Cardiac muscle cell (in vitro differentiated cells and primary cell): ENCODE measurements around the gene PPFIA2. TPM values are rescaled to one million over a fixed set of nuclear protein-coding genes. Genes with fewer than 3 reads are reported as not detected.

Experiments
- DNase-seq, 2 donors: peaks; one replicate each; pipeline versions ENCODE4 v3.0.0 to v3.0.0-alpha.2; 2010 to 2017; ENCODE audit warnings: low read depth in 1 of 2, low spot score in 1 of 2
- H3K27ac ChIP-seq: fragments of 200-600 bp; sonication (generic); 2 replicates; pipeline ENCODE4 v1.5.1; 2016
- H3K27me3 ChIP-seq: fragments of 200-600 bp; sonication (generic); 2 replicates; pipeline ENCODE4 v1.6.0; 2016; ENCODE audit warnings: control low read depth
- H3K36me3 ChIP-seq: fragments of 200-600 bp; sonication (generic); 2 replicates; pipeline ENCODE4 v1.5.1; 2016; ENCODE audit warnings: control low read depth
- H3K4me1 ChIP-seq: fragments of 200-600 bp; sonication (generic); 2 replicates; pipeline ENCODE4 v1.8.1; 2017; ENCODE audit warnings: low read depth, mild to moderate bottlenecking, mixed run types
- H3K4me3 ChIP-seq: fragments of 200-600 bp; sonication (generic); 2 replicates; pipeline ENCODE4 v1.5.1; 2016; ENCODE audit warnings: mild to moderate bottlenecking
- H3K9me3 ChIP-seq: fragments of 200-600 bp; sonication (generic); 2 replicates; pipeline ENCODE4 v1.5.1; 2017; ENCODE audit warnings: low read depth, mild to moderate bottlenecking, control low read depth
- polyA plus RNA-seq: library from polyadenylated mRNA; unstranded; fragments of >200 nt; fragmentation: Nextera tagmentation; extraction: Ambion mirVana; gene quantifications from 2 replicates; pipeline ENCODE4 v1.2.1, GENCODE V29; 2016
- total RNA-seq: library from RNA; depleted of rRNA; stranded (reverse); fragments of >200 nt; gene quantifications from 2 replicates; pipeline ENCODE4 v1.2.3, GENCODE V29; 2016
- TF ChIP-seq, protein P1 (sequence below): IDR thresholded peaks from 2 replicates; pipeline ENCODE4 v1.5.1; 2012; ENCODE audit warnings: low read depth, mild to moderate bottlenecking, low read length

PPFIA2 gene
- total and polyA plus RNA-seq, 2 experiments from 2014 or later: 17.1 to 53.5 TPM

DNA sequence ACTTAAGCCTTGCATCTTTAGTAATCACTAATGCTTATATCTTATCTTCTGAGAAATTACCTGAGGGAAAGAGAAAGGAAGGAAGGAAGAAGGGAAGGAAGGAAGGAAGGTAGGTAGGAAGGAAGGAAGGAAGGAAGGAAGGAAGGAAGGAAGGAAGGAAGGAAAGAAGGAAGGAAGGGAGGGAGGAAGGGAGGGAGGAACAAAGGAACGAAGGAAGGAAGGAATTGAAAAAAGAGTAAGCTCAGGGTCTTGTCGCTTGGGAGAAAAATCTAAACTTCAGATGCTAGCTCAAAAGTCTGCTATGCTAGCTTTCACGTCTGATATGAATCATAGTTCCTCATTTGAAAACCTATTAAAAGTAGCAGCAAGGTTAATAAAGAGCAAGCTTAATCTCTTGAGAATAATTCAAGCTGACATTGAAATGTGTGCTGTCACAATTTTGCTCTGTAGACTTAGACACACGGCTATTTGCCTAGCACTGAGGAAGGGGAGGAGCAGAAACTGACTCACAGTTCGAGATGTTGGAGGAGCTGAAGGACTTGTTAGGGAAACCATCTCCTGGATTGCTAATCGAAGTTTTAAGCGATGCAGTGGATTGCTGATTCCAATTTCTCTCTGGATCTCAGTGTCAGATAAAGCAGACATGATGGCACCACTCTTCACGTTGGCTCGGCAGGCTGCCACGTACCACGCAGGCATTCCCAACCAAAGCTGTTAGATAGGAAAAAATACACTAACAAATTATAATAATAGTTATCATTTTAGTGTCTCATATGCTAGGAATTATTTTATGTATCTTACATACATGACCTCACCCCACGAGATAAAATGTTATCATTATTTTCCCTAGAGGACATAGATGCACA is 464.6 kb downstream of the PPFIA2 start:
- TF ChIP-seq, protein P1, sequence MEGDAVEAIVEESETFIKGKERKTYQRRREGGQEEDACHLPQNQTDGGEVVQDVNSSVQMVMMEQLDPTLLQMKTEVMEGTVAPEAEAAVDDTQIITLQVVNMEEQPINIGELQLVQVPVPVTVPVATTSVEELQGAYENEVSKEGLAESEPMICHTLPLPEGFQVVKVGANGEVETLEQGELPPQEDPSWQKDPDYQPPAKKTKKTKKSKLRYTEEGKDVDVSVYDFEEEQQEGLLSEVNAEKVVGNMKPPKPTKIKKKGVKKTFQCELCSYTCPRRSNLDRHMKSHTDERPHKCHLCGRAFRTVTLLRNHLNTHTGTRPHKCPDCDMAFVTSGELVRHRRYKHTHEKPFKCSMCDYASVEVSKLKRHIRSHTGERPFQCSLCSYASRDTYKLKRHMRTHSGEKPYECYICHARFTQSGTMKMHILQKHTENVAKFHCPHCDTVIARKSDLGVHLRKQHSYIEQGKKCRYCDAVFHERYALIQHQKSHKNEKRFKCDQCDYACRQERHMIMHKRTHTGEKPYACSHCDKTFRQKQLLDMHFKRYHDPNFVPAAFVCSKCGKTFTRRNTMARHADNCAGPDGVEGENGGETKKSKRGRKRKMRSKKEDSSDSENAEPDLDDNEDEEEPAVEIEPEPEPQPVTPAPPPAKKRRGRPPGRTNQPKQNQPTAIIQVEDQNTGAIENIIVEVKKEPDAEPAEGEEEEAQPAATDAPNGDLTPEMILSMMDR: no peak
- H3K27ac ChIP-seq: no peak overlapping the region
- no peaks in the 10 kb centered on the region for H3K9me3 ChIP-seq
- H3K4me3 ChIP-seq: no peak overlapping the region
- DNase-seq: peak in 1 of 2 donors; percentile 3
- peaks cover 20% of the 10 kb centered on the region for H3K4me1 ChIP-seq
- peaks cover 3% of the 10 kb centered on the region for H3K36me3 ChIP-seq
- H3K27me3 ChIP-seq: no peaks in the 10 kb centered on the region

DNA sequence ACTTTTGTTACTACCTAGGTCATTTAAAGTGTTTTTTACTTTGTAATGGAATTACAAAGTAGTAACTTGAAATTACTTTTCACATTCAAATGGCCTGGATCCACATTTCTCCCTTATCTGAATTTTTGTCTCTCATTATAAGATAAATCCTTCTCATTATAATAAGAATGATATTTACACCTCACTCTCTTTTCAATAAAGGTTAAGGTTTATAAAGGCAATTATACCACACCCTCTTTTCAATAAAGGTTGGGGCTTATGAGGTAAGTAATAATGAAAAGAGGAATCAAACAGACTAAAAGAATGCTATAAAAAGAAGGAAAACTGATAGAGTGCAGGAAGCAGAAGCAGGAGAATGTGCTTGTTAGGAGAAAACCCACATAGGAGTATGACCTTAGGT is 470.5 kb downstream of the PPFIA2 start:
- TF ChIP-seq, protein P1: no peak
- Histone ChIP-seq H3K4me3 (no peak overlapping the region), H3K27me3 (no peaks in the 10 kb centered on the region), H3K27ac (no peak overlapping the region), H3K9me3 (no peaks in the 10 kb centered on the region), H3K4me1 (peaks cover 7% of the 10 kb centered on the region), H3K36me3 (peaks cover 2% of the 10 kb centered on the region)
- no peak for DNase-seq

DNA sequence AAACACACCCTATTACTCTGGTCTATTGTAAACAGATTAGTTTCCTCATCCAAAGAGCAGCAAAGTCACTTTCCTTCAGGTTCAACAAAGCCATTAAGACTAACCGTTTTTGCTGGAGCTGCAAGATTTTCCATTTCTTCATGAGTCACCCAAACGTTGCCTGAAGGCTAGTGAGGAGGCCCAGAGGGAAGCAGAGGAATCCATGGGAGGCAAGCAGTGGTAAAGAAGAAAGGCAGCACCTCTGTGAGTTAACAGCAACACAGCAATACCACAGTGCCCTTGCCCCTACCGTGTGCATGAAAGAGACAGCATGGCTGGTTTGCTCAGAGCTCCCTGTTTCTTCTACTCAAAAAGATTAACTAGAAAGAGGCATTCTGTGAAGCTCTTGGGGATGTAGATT is 475.0 kb downstream of the PPFIA2 start:
- Histone ChIP-seq H3K4me1 (no peaks in the 10 kb centered on the region), H3K4me3 (no peak overlapping the region), H3K9me3 (no peaks in the 10 kb centered on the region), H3K27me3 (no peaks in the 10 kb centered on the region), H3K27ac (no peak overlapping the region), H3K36me3 (peaks cover 5% of the 10 kb centered on the region)
- DNase-seq: no peak
- TF ChIP-seq, protein P1: no peak

DNA sequence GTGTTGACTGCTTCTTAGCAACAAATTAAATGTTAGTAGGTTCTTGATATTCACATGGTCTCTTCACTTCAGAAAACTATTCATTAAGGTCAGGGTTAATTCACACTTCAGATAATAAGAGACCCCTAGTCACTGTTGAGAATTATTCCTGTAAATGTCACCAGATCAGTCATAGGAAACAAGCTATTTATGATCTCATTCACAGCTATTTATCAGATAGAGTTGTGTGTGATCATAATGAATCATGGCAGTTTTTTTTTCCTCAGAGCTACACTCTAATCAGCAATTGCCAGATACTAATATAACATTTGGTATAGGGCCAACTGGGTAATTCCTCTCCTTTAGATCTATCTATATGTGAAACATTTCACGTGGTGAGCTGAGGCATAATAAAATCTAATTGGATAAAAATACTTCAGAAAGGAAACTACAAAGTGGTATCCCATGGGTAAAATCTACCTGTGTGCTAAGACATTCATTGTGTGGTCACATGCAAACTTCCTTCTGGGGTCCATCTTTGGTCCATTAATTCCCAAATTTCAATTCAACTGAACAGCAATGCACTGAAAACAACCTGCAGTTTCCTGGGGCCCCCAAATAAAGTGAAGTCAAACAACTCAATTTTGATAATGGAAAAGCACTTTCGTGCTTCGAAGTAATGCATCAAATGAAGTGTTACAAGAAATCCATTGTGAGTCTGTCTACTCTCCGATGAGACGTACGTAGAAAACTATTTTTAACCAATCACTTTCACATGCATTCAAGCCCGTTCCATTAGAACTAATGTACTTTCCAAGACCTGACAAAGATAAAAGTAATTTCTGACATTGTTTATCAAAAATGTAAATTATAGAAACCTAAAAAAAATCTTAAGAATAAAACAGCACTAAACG is 484.3 kb downstream of the PPFIA2 start:
- Histone ChIP-seq H3K27ac (no peak overlapping the region), H3K4me1 (no peaks in the 10 kb centered on the region), H3K36me3 (no peaks in the 10 kb centered on the region), H3K9me3 (no peaks in the 10 kb centered on the region), H3K4me3 (no peak overlapping the region), H3K27me3 (no peaks in the 10 kb centered on the region)
- TF ChIP-seq, protein P1: no peak
- peak in 1 of 2 donors; percentile 3 for DNase-seq

DNA sequence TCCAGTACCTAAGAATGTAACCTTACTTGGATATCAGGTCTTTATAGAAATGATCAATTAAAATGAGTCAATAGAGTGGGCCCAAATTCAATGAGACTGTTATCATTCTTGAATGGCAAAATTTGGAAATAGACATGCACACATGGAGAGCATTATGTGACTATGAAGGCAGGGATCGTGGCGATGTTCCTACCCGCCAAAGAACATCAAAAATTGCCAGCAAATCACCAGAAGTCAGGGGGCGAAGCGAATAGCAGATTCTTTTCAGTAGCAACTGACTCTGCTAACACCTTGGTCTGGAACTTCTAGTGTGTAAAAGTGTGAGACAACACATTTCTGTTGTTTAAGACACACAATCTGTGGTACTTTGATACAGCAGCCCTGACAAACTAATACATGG is 488.8 kb downstream of the PPFIA2 start:
- no peak for DNase-seq
- no peaks in the 10 kb centered on the region for H3K4me1 ChIP-seq
- H3K4me3 ChIP-seq: no peak overlapping the region
- H3K9me3 ChIP-seq: no peaks in the 10 kb centered on the region
- TF ChIP-seq, protein P1: no peak
- H3K27ac ChIP-seq: no peak overlapping the region
- H3K36me3 ChIP-seq: no peaks in the 10 kb centered on the region
- no peaks in the 10 kb centered on the region for H3K27me3 ChIP-seq
